Keratinocyte (primary cell): ENCODE data around the gene SRGAP3. TPM values are rescaled to one million over a fixed set of nuclear protein-coding genes. Genes with fewer than 3 reads are reported as not detected.

Experiments
- DNase-seq: peaks from one replicate; pipeline ENCODE4 v3.0.0-alpha.2; 2011; ENCODE audit warnings: low read depth, missing footprints, low spot score
- FAIRE-seq: peaks from 2 replicates; lab custom pipeline; 2011; peaks lifted over from hg19 to GRCh38; lab: Jason Lieb, UNC
- H2AFZ ChIP-seq: 2 replicates; pipeline ENCODE4 v1.6.0; 2012; ENCODE audit warnings: low read length, control low read depth, inconsistent platforms; ENCODE audit not compliant: control insufficient read depth
- H3K27ac ChIP-seq: 2 replicates; pipeline ENCODE4 v1.5.1; 2011; ENCODE audit warnings: low read length; ENCODE audit not compliant: control insufficient read depth, insufficient read depth
- H3K27me3 ChIP-seq: 3 replicates; pipeline ENCODE4 v1.6.0; 2011; ENCODE audit warnings: low read length; ENCODE audit not compliant: control insufficient read depth, insufficient read depth; ENCODE audit errors: extremely low read depth
- H3K36me3 ChIP-seq, 2 experiments: 2 replicates in 1 of 2; 3 replicates in 1 of 2; pipeline ENCODE4 v1.5.1; 2011; ENCODE audit warnings: low read length in 2 of 2, mild to moderate bottlenecking in 1 of 2; ENCODE audit not compliant: control insufficient read depth in 2 of 2, insufficient read depth in 2 of 2; ENCODE audit errors: extremely low read depth in 1 of 2
- H3K4me1 ChIP-seq: 3 replicates; pipeline ENCODE4 v1.5.1; 2011; ENCODE audit warnings: low read length; ENCODE audit not compliant: control insufficient read depth, insufficient read depth; ENCODE audit errors: extremely low read depth
- H3K4me2 ChIP-seq: 3 replicates; pipeline ENCODE4 v1.6.0; 2011; ENCODE audit warnings: low read depth, low read length; ENCODE audit not compliant: control insufficient read depth, insufficient read depth; ENCODE audit errors: extremely low read depth
- H3K4me3 ChIP-seq, 3 experiments: fragments of 200-600 bp in 1 of 3; sonication (generic) in 1 of 3; 2 replicates in 2 of 3; 3 replicates in 1 of 3; pipeline ENCODE4 v1.5.1; 2011 to 2016; ENCODE audit warnings: low read length in 3 of 3, mild to moderate bottlenecking in 3 of 3, control low read depth in 2 of 3, inconsistent platforms in 1 of 3, low read depth in 1 of 3, mixed read lengths in 1 of 3, mixed run types in 1 of 3, moderate library complexity in 1 of 3; ENCODE audit not compliant: control insufficient read depth in 2 of 3, insufficient read depth in 2 of 3; ENCODE audit errors: extremely low read depth in 1 of 3
- H3K79me2 ChIP-seq: 2 replicates; pipeline ENCODE4 v1.6.0; 2012; ENCODE audit warnings: low read length; ENCODE audit not compliant: control insufficient read depth, insufficient read depth
- H3K9ac ChIP-seq: 3 replicates; pipeline ENCODE4 v1.6.0; 2011; ENCODE audit warnings: low read length; ENCODE audit not compliant: control insufficient read depth, insufficient read depth; ENCODE audit errors: extremely low read depth
- H3K9me1 ChIP-seq: 3 replicates; pipeline ENCODE4 v1.6.0; 2011; ENCODE audit warnings: low read length; ENCODE audit not compliant: control insufficient read depth, insufficient read depth; ENCODE audit errors: extremely low read depth
- H3K9me3 ChIP-seq: 2 replicates; pipeline ENCODE4 v1.5.1; 2012; ENCODE audit warnings: low read depth, low read length; ENCODE audit not compliant: control insufficient read depth
- H4K20me1 ChIP-seq: 3 replicates; pipeline ENCODE4 v1.6.0; 2011; ENCODE audit warnings: low read length; ENCODE audit not compliant: control insufficient read depth, insufficient read depth; ENCODE audit errors: extremely low read depth
- EZH2 ChIP-seq: IDR thresholded peaks from one replicate; pipeline ENCODE4 v1.6.1; 2012; ENCODE audit warnings: inconsistent platforms, mild to moderate bottlenecking, low read length, moderate library complexity
- dilution Hi-C: fragments of 300-500 bp; cut with MboI; formaldehyde crosslinking; loops from one replicate; pipeline ENCODE4 v1.7.0; 2020; ENCODE audit warnings: low sequenced_read_pairs; ENCODE audit not compliant: extremely low pct_ligation_motif_present
- polyA plus RNA-seq, 5 experiments: library from polyadenylated mRNA; depleted of rRNA in 3 of 5; stranded (reverse) in 3 of 5; stranded (forward) in 1 of 5; unstranded in 1 of 5; fragments of >200 nt; gene quantifications; 1 replicate in 1 of 5; 2 replicates in 3 of 5; 3 replicates in 1 of 5; pipeline versions ENCODE4 v1.2.1 to v1.2.3, GENCODE V29; 2011 to 2012; ENCODE audit warnings: missing spikeins in 2 of 5, low read depth in 1 of 5, low replicate concordance in 1 of 5
- TF ChIP-seq, protein P1 (sequence below), 3 experiments: IDR thresholded peaks in 1 of 3; conservative IDR thresholded peaks in 1 of 3; optimal IDR thresholded peaks in 1 of 3; 2 replicates in 2 of 3; 3 replicates in 1 of 3; pipeline versions ENCODE3 to v1.5.1; 2011; ENCODE audit warnings: low read length in 3 of 3, mild to moderate bottlenecking in 3 of 3, moderate library complexity in 2 of 3, control low read depth in 1 of 3, inconsistent platforms in 1 of 3; ENCODE audit not compliant: insufficient read depth in 2 of 3; ENCODE audit errors: extremely low read depth in 1 of 3

SRGAP3 gene
- polyA plus RNA-seq, 1 donor (not counting 4 experiments of a cell fraction or from before 2014, with no cell fraction given): 7.2 TPM

DNA sequence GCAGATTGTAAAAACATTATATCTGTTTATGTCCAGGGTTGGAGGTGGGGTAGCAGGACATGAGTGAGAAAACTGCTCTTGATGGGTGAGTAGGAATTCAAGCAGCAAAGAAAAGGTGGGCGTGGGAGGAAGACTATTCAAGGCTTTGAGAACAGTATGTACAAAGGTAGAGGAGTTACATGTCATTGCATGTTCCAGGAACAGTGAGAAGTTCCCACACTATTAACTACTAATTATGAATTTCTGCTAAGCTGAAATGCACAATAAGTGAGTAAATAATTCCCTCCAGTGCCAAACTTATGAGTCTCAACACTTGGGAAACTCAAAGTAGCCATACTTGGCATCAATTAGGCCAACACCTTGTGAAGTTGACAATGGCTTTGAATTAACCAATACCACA lies 80.1 kb downstream of the SRGAP3 start:
- dilution Hi-C loops: no loop called here
- H3K79me2 ChIP-seq: peaks cover 35% of the 10 kb centered on the region
- H3K9me1 ChIP-seq: no peaks in the 10 kb centered on the region
- peak overlapping the region; percentile 77 for H3K9ac ChIP-seq
- H3K4me1 ChIP-seq: peaks cover 70% of the 10 kb centered on the region
- H2AFZ ChIP-seq: no peak overlapping the region
- peak overlapping the region; percentile 99 for H3K27ac ChIP-seq
- H4K20me1 ChIP-seq: no peaks in the 10 kb centered on the region
- no peaks in the 10 kb centered on the region for H3K9me3 ChIP-seq
- no peak overlapping the region for H3K4me3 ChIP-seq
- peak overlapping the region; percentile 59 for H3K4me2 ChIP-seq
- TF ChIP-seq EZH2: no peak
- TF ChIP-seq, protein P1, sequence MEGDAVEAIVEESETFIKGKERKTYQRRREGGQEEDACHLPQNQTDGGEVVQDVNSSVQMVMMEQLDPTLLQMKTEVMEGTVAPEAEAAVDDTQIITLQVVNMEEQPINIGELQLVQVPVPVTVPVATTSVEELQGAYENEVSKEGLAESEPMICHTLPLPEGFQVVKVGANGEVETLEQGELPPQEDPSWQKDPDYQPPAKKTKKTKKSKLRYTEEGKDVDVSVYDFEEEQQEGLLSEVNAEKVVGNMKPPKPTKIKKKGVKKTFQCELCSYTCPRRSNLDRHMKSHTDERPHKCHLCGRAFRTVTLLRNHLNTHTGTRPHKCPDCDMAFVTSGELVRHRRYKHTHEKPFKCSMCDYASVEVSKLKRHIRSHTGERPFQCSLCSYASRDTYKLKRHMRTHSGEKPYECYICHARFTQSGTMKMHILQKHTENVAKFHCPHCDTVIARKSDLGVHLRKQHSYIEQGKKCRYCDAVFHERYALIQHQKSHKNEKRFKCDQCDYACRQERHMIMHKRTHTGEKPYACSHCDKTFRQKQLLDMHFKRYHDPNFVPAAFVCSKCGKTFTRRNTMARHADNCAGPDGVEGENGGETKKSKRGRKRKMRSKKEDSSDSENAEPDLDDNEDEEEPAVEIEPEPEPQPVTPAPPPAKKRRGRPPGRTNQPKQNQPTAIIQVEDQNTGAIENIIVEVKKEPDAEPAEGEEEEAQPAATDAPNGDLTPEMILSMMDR (optimal IDR thresholded peaks at IDR 0.05 in 1 of 3, IDR thresholded peaks at IDR 0.05 in 1 of 3, conservative IDR thresholded peaks at IDR 0.05 in 1 of 3; ENCODE audit: extremely low read depth in 1 of 3, insufficient read depth in 2 of 3, low read length in 3 of 3): peak in 1 of 3 experiments; percentile 8
- peak; percentile 96 for FAIRE-seq
- peak; percentile 76 for DNase-seq
- no peaks in the 10 kb centered on the region for H3K27me3 ChIP-seq
- peaks cover 0 to under 1% of the 10 kb centered on the region in 2 experiments for H3K36me3 ChIP-seq

DNA sequence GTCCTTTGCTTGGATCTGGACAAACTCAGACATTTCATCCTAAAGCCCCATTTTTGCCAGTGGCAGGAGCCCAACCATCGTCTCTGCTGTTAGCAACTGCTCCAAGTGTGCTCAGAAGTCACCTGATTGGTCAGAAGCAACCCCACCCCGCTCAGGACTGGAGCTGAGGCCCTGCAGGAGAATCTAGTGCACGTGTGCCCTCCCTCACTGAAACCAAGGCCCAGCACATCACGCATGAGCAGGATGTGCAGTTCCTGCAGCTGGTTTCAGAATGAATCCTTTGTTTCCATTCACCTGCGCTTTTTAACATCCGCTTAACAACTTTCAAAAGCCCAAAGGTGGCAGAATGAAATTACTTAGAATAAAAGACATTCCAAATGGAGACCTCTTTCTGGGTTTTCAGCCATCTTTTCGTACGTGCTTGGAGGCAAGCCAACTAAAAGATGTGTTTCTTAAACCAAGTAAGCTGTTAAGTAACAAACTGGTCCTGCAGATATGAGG lies 81.2 kb downstream of the SRGAP3 start:
- FAIRE-seq (peak; percentile 26), DNase-seq (no peak)
- Histone ChIP-seq H3K4me1 (peaks cover 61% of the 10 kb centered on the region), H3K4me2 (peak overlapping the region; percentile 59), H4K20me1 (no peaks in the 10 kb centered on the region), H2AFZ (peak overlapping the region; percentile 10), H3K79me2 (peaks cover 27% of the 10 kb centered on the region), H3K36me3 (no peaks in the 10 kb centered on the region), H3K9me1 (no peaks in the 10 kb centered on the region), H3K9me3 (no peaks in the 10 kb centered on the region), H3K9ac (peak overlapping the region; percentile 77), H3K27ac (peak overlapping the region; percentile 99), H3K27me3 (no peaks in the 10 kb centered on the region), H3K4me3 (no peak overlapping the region)
- dilution Hi-C loops: no loop called here
- TF ChIP-seq, protein P1 (optimal IDR thresholded peaks at IDR 0.05 in 1 of 3, IDR thresholded peaks at IDR 0.05 in 1 of 3, conservative IDR thresholded peaks at IDR 0.05 in 1 of 3; ENCODE audit: extremely low read depth in 1 of 3, insufficient read depth in 2 of 3, low read length in 3 of 3): no peak
- TF ChIP-seq EZH2: no peak
